Measurements from ENCODE around the gene ZCCHC3. TPM values are rescaled to one million over a fixed set of nuclear protein-coding genes. Genes with fewer than 3 reads are reported as not detected.
"Not testable (repeated sequence)": the region's sequence is repeated elsewhere in the genome, so short reads cannot be mapped to it uniquely, and the experiment has no call there.

Gene ZCCHC3, protein sequence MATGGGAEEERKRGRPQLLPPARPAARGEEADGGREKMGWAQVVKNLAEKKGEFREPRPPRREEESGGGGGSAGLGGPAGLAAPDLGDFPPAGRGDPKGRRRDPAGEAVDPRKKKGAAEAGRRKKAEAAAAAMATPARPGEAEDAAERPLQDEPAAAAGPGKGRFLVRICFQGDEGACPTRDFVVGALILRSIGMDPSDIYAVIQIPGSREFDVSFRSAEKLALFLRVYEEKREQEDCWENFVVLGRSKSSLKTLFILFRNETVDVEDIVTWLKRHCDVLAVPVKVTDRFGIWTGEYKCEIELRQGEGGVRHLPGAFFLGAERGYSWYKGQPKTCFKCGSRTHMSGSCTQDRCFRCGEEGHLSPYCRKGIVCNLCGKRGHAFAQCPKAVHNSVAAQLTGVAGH
- 37.3 TPM for total RNA-seq

DNA sequence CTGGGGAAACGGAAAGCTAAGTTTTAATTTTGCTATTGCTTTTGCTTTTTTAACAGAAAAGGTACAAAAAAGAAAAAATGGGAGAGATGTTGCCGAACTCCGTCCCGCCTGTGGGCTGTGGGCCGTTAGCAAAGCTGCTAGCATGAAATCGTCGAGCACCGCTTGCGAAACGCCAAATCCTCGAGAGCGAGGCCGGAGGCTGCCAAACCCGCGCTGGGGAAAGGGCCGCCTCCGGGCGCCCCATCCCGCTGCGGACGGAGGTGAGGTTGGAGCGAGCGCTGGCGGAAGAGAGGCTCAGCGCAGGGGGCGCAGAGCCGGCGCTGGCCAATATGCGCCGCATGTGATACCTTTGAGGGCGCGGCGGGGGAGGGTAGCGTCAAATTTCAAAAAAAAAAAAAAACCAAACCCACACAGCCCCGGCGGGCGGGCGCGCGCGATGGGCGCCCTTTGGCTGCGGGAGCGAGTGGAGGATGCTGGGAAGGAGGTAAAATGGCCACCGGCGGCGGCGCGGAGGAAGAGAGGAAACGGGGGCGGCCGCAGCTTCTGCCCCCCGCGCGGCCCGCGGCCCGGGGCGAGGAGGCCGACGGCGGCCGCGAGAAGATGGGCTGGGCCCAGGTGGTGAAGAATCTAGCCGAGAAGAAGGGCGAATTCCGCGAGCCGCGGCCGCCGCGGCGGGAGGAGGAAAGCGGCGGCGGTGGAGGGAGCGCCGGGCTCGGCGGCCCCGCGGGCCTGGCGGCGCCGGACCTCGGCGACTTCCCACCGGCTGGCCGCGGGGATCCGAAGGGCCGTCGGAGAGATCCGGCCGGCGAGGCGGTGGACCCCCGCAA is at the start of gene ZCCHC3:
ZCCHC3 (plus strand) TSS at position 473 of the 827 bp plus-strand sequence; CDS start at position 490, 17 bp downstream.
- peak; percentile 97 for DNase-seq

DNA sequence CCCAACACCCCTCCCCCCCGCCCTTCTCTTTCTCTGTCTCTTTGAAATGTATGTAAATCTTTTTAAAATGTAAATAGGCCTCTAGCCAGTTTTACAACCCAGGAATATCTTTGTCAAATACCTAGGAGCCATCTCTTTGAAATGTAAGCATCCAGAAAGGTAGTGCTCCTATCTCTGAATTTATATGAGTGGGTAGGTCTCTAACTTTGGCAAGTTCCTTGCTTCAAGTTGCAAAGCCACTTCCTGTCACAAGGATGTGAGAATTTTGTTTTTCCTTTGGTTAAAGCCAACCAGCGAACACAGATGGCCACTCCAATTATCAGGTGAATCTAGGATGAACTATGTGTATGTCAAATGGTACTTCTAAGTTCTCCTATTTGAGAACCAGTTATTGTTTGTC is 46.0 kb upstream of the ZCCHC3 start:
- no peak for DNase-seq

DNA sequence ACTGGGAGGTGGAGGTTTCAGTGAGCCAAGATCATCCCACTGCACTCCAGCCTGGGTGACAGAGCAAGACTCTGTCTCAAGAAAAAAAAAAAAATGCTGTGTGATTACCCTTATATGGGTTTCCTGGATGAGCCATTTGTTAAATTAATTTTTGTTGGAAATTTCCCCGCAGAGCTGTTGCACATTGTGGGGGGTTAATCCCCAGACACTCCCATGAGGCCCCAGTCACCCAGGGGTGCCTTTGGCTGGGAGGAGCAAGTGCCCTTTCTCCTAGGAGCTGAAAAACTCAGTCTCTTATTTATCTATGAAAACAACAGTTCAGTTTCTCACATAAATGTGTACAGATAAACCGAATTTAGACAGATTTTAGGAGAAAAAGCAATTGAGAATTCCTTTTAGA is 44.6 kb upstream of the ZCCHC3 start:
- no peak for DNase-seq

DNA sequence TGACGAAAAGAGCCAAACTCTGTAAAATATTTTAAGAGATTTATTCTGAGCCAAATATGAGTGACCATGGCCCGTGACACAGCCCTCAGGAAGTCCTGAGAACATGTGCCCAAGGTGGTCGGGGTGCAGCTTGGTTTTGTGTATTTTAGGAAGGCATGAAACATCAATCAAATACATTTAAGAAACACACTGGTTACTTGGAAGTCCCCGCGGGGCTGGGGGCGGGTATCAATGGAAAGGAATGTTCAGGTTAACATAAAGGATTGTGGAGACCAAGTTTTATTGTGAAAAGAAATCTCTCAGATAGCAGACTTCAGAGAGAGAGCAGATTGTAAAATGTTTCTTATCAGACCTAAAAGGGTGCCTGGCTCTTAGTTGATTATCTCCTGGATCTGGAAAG is 43.9 kb upstream of the ZCCHC3 start:
- DNase-seq = not testable (repeated sequence)

DNA sequence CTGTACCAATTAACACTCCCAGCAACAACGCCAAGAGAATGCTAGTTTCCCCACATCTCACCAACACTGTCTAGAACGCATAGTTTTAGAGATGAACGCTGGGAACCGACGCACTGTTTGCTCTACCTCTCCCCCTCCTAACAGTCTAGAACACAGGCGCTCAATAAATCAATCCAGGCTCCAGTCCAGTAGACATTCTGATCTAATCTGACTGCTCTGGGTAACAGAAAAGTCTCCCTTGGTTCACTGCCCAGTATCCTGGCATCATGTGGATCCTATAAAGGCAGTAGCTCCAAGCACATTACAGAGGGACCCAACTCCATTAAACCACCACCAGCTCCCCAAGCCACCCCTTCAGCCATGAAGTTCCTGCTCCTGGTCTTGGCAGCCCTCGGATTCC is 40.0 kb upstream of the ZCCHC3 start, which contains the start of gene DEFB132:
DEFB132 (plus strand) TSS at position 306 of the 400 bp plus-strand sequence; CDS start at position 361, 55 bp downstream.
- DNase-seq = no peak

DNA sequence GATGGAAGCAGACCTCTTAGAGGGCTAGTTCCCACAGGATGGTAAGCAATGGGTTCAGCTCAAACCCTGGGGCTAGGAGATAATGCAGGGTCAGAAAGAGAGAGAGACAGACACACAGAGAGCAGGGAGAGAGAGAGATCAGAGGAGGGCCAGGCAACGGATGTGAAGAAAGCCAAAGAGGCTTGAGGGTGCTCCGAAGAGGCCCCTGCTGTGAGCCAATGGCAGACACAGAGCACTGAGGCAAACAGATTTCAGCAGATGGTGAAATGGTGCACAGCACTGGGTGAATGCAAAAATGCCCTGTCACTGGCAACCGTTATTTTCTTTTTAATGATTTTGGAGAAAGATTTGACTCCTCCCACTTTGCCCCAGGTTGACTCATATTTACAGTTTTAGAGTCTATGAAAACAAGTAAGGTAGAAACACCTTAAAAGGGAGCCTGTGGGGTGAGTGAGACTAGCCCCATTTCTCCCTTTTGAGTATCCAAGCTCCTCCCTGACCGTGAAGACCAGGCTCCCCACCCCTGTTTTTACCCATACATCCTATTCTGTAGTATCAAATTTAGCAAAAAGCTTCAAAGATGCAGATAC is 39.0 kb upstream of the ZCCHC3 start:
- DNase-seq = no peak

DNA sequence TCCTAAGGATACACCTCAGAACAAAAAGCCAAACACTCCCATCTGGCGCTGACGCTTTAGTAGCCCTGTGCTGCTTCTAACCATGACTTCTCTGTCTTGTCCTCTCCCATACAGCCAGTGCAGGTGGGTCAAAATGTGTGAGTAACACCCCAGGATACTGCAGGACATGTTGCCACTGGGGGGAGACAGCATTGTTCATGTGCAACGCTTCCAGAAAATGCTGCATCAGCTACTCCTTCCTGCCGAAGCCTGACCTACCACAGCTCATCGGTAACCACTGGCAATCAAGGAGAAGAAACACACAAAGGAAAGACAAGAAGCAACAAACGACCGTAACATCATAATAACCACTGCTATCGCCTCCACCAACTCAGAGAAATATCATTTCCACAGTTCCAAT is 38.4 kb upstream of the ZCCHC3 start:
- no peak for DNase-seq

DNA sequence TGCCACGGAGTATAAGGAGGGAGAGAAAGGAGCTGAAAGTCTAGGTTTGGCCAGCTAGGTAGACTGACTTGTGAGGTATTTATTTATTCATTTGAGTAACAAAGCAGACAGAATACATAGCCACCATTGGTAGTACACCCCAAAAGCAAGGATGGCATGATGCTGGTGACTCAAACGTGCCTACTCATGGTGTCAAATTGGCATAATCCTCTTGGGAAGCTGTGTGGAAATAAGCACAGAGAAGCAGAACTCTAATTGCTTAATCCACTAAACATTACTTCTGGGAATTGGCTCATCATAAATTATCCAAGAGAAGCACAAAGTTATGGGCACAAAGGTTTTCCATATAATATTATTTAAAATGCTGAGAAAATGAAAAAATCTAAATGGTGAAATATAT is 37.4 kb upstream of the ZCCHC3 start:
- no peak for DNase-seq

DNA sequence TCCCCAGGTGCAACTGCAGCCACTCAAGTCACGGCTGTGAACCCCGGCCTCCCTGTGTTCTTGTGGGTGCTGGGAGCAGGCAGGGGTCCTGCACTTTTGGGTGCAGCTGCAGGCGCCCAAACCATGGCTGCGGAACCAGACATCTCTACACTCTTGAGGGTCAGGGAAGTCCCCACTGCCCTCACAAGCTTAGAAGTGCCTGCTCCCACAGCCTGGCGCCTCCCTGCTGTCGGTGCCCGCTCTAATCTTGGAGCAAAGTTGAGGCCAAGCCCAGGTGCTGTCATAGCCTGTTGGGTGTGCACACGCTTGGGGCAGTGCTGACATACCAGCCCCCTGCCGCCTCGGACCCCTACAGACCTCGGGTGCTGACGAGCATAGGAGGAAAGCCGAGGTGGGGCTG is 33.7 kb upstream of the ZCCHC3 start:
- DNase-seq = no peak

DNA sequence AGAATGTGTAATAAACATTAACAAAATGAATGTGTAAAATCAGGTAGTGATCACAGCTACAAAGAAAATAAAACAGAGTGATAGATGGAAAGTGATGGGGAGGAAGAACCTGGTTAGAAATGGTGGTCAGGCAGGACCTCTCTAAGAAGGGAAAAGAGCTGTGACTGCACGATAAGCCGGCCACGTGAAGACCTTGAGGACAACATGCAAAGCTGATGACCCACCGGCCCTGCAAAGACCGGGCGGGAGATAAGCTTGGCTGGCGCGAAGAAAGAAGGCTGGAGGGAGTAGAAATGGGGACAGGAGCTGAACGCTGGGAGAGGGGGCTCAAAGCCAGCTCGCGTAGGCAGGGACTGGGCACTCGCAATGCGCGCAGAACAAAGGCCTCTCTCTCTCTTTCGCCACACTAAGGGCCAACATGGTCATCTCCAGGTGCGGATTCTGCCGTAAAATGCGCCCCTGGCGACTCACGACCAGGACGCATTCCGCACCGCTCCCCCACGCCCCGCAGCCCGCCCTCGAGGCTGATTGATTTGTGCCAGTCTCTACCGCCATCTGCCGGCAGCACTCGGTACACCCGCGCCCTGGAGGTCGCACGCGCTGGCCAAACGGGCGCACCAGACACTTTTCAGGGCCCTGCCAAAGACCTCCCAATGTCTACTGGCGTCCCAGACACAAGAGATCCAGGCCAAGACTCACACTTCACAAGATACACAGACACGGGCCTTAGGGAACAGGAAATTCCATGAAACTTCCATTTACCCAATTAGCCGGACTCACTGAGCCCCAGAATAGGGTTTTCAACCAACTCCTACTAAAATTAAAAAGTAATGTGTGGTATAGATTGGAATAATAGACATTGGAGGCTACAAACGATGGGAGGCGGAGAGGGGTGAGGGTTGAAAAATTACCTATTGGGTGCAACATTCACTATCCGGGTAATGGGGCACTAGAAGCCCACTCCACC is 30.5 kb upstream of the ZCCHC3 start:
- DNase-seq = peak; percentile 91

DNA sequence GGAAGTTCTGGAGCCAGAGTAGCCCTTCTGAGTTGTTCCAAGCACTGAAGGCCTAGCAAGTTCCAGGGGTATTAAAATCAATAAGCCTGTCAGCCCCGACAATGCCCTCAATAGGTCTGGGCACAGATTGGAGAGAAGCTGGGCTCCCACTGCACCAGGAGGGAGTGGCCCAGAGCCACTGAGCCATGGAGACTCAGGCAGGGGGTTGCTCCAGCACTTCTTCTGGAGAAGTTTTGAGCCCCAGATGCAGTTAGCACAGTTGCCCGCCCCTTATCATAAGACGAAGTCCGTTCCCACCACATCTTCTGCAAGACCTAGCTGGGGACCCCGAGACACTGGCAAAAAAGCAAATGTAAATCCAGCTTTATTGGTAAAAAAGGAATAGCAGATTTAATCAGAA is 26.9 kb upstream of the ZCCHC3 start:
- no peak for DNase-seq

DNA sequence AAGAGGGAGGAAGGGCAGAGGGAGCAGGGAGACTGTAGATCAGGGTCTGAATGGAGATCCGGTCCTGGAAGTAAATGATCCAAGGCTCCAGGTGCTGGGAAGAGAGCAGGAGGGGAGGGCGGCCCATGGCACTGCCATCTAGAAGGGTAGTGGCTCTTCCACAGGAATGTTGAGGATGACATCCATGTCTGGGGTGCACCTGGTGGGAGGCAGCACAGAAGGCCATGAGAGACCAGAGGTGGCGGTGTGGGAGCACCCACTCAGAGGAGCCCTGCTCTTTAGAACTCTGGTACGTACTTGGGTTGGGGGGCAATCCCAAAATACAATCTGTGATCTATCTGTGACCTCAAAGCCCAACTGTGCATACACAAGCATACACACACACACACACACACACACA is 26.3 kb upstream of the ZCCHC3 start:
- no peak for DNase-seq

DNA sequence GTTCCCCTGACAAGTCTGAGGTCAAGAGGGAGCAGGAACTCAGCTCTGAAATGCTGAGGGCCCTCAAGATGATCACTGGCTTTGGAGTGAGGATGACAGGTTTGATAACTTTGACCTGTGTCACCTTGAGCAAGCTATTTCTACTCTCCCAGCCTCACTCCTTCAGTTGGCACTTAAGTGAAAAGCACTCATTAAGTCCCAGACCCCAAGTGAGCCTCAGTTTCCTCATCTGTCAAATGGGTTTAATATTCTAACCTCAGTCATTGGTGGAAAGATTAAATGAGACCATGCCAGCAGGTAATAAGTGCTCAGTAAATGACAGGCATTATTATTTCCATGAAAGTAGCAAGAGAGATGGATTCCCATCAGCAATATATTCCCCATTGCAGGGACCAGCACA is 25.8 kb upstream of the ZCCHC3 start:
- DNase-seq = no peak

DNA sequence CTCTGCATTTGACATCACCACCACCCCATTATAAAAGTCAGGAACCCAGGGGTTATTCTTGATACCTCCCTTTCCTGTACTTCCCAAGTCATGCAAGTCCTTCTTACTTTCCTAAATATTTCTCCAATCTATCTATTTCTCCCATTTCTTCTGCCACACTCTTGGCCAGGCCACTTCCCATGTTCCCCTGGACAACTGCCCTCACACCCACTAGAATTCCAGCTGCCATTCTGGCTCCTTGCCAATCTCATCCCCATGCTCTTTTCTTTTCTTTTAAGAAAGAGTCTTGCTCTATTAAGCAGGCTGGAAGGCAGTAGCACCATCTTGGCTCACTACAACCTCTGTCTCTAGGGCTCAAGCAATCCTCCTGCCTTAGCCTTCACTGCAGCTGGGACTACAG is 24.7 kb upstream of the ZCCHC3 start:
- DNase-seq = peak; percentile 29

DNA sequence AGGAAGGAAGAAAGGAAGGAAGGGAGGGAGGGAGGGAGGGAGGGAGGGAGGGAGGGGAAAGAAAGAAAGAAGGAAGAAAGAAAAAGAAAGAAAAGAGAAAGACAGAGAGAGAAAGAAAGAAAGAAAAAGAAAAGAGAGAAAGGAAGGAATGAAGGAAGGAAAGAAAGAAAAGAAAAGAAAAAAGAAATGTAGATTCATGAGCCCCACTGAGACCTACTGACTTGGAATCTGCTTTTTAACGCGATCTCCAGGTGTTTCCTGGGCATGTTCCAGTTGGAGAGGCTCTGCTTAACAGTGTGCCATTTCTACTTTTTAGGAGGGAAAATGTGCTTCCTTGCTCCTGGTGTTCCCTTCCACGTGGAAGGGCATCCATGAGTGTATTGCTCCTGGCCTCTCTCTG is 23.5 kb upstream of the ZCCHC3 start:
- no peak for DNase-seq

DNA sequence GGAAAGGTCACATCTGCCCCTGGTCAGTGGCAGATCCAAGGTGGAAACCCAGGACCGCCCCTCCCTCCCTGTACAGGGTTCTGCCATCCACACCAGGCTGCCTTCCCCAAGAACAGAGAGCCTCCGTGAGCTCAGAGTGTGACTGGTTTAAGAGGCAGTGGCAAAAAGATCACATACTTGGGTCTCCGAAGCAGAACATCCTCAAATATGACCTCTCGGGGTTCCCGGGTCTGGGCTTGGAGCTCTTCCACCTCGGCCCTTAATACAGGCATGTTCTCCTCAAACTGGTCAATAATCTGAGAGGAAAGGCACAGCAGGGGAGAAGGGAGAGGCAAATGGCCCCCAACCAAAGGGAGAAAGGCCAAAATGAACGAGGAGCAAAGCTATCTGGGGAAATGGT is 21.6 kb upstream of the ZCCHC3 start:
- no peak for DNase-seq

DNA sequence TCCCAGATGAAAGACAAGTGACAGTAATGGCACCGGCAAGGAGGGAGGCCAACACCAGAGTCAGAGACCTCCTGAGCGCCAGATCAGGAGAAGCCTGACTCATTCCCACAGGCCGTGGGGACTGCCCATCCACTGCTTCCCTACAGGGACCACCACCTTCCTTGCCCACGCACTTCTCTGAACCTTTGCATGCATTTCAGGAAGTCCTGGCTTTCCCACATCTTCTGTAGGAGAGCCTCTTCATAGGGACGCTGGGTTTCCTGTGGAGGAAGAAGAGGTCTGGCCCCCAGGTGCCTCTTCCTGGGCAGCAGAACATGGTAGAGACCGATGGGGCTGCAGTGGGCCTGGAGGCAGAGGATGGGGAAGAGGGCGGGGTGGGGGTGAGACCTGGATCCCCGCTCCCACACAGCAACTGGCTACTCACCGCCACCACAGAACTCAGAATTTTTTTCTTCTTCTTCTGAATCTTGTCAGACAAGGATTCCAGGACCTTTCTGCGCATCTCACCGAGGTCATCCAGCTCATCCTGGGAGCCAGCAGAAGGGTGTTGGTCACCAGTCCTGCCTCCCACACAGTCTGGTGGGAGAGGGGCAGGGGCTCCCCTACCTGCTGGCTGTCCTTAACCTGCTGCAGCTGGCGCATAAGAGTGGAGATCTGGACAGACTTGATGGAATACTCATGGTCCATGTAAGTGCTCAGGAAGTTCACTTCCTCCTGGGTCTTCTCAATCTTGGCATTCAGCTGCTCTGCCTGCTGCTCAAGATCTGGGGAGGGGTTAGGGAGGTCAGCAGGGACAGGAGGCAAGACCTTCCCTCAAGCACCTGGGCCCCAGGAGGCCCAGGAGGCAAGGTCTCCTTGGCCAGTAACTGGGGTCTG is 20.5 kb upstream of the ZCCHC3 start:
- no peak for DNase-seq

DNA sequence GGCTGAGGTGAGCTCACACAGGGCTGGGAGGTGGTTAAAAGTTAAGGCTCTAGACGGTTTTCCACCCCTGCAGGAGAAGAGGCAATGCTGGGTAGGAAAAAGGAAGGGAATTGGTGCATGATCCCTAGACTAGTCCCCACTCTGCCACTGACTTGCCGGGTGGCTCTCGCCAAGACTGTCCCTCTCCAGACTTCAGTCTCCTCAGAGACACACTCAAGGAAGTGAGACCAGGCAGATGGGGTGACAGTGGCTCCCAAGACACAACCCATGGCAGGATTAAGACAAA is 19.9 kb upstream of the ZCCHC3 start:
- DNase-seq = no peak

DNA sequence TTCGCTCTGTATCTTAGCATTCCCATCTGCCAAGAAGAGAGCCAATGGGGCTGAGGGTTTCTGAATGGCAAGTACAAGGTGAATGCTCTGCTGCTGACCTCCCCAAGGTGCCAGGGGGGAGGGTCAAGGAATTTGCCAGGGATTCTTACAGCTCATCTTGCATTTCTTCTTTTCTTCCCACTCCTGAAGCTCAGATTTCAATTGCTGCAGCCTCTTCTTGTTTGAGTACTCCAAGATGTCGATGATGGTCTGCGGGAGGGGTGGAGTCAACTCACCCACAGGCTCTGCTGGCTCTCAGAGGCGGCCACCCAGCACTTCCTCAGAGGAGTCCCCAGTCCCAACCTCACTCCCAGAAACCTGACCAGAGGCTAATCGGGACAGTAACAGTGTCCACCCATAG is 19.2 kb upstream of the ZCCHC3 start:
- no peak for DNase-seq

DNA sequence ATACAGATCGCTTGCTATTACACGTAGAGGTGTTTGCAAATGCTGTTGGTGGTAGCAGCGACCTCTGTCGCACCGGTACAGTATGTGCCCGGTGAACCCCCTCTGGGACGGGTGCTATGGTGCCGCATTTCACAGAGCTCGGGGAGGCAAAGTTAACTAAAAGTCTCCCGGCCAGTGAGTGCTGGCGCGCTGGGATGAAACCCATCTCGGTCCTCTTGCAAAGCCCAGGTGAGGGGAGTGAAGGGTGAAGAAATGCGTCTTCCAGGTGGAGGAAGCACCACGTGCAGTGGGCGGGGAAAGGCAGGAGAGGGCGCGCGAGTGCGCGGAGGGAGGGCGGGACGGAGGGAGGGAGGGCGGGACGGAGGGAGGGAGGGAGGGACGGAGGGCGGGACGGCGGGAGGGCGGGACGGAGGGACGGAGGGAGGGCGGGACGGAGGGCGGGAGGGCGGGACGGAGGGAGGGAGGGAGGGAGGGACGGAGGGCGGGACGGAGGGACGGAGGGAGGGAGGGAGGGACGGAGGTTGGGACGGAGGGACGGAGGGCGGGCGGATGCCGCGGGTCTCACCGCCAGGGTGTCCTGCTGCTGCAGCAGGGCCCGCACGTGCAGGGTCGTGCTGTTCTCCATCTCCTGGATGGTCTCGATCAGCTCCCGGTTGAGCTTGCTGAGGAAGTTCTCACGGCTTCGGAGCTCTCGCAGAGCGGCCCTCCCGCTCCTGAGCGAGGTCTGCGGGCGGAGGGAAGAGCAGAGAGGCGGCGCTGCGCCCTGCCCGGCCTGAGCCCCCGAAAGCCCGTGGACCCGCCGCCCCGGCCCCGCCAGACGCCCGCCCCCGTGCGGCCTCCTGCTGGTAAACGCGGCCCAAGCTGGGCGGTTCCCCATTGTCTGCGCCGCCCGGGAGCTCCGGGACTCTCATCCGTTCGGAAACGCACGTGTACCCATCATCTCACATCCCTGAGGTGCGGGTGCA is 18.5 kb upstream of the ZCCHC3 start:
- DNase-seq = peak; percentile 70

Measured in tongue (tissue), 2 donors.